CD14-positive monocyte (primary cell): Measurements from ENCODE around the gene ATP5MK. TPM values are rescaled to one million over a fixed set of nuclear protein-coding genes. Genes with fewer than 3 reads are reported as not detected.

Experiments
- DNase-seq, 3 donors: peaks; one replicate each; pipeline ENCODE4 v3.0.0-alpha.2; 2011 to 2022
- H2AFZ ChIP-seq: 2 replicates; pipeline ENCODE4 v1.6.0; 2012; ENCODE audit warnings: mild to moderate bottlenecking, low read depth, low read length, inconsistent platforms; ENCODE audit not compliant: insufficient read depth, poor library complexity, severe bottlenecking
- H3K27ac ChIP-seq, 2 donors: 1 replicate in 1 of 2; 2 replicates in 1 of 2; pipeline ENCODE4 v1.5.1; 2012 to 2013; ENCODE audit warnings: low read length in 2 of 2, control low read depth in 1 of 2, inconsistent platforms in 1 of 2, low read depth in 1 of 2, mild to moderate bottlenecking in 1 of 2
- H3K27me3 ChIP-seq, 2 donors: one replicate each; pipeline versions ENCODE4 v1.6.0 to v1.6.1; 2011 to 2013; ENCODE audit warnings: low read length in 2 of 2; ENCODE audit not compliant: control insufficient read depth in 2 of 2, insufficient read depth in 2 of 2
- H3K36me3 ChIP-seq, 2 donors: replicated peaks in 1 of 2; 1 replicate in 1 of 2; 2 replicates in 1 of 2; pipeline versions ENCODE4 v1.5.1 to v1.6.1; 2012 to 2013; ENCODE audit warnings: low read length in 2 of 2, control low read depth in 1 of 2, inconsistent platforms in 1 of 2, mild to moderate bottlenecking in 1 of 2; ENCODE audit not compliant: insufficient read depth in 2 of 2, control insufficient read depth in 1 of 2
- H3K4me1 ChIP-seq, 2 donors: 1 replicate in 1 of 2; 2 replicates in 1 of 2; pipeline versions ENCODE4 v1.5.1 to v1.6.1; 2012 to 2013; ENCODE audit warnings: low read length in 2 of 2, control low read depth in 1 of 2, inconsistent platforms in 1 of 2, mild to moderate bottlenecking in 1 of 2, moderate library complexity in 1 of 2; ENCODE audit not compliant: insufficient read depth in 2 of 2, control insufficient read depth in 1 of 2
- H3K4me2 ChIP-seq: replicated peaks from 2 replicates; pipeline ENCODE3; 2012; ENCODE audit warnings: low read length, moderate library complexity, mild to moderate bottlenecking; ENCODE audit not compliant: poor library complexity, severe bottlenecking; ENCODE audit errors: extremely low read depth
- H3K4me3 ChIP-seq, 3 experiments: fragments of 200-600 bp in 1 of 3; sonication (generic) in 1 of 3; replicated peaks in 1 of 3; 1 replicate in 2 of 3; 2 replicates in 1 of 3; pipeline ENCODE4 v1.5.1; 2011 to 2013; ENCODE audit warnings: low read length in 3 of 3, mild to moderate bottlenecking in 3 of 3, control low read depth in 2 of 3, low read depth in 2 of 3, inconsistent platforms in 1 of 3, moderate library complexity in 1 of 3
- H3K79me2 ChIP-seq: 2 replicates; pipeline ENCODE4 v1.6.0; 2012; ENCODE audit warnings: mild to moderate bottlenecking, control low read depth, inconsistent platforms, low read length, moderate library complexity; ENCODE audit not compliant: insufficient read depth
- H3K9ac ChIP-seq: 2 replicates; pipeline ENCODE4 v1.6.0; 2017; ENCODE audit warnings: low read length, mild to moderate bottlenecking; ENCODE audit not compliant: insufficient read depth, poor library complexity, severe bottlenecking
- H3K9me3 ChIP-seq, 2 donors: replicated peaks in 1 of 2; 1 replicate in 1 of 2; 2 replicates in 1 of 2; pipeline versions ENCODE4 v1.5.1 to v1.6.1; 2012 to 2013; ENCODE audit warnings: low read length in 2 of 2, control low read depth in 1 of 2; ENCODE audit not compliant: control insufficient read depth in 1 of 2, insufficient read depth in 1 of 2
- H4K20me1 ChIP-seq: 2 replicates; pipeline ENCODE4 v1.6.0; 2012; ENCODE audit warnings: mild to moderate bottlenecking, low read length, control low read depth, moderate library complexity; ENCODE audit not compliant: insufficient read depth
- H3K27ac Mint-ChIP-seq, 7 donors: one replicate each; pipeline ENCODE4 v1.8.0; 2020; ENCODE audit warnings: mild to moderate bottlenecking in 7 of 7, mixed read lengths in 7 of 7, moderate library complexity in 6 of 7, inconsistent platforms in 2 of 7
- H3K27me3 Mint-ChIP-seq, 3 donors: one replicate each; pipeline ENCODE4 v1.8.0; 2021 to 2022; ENCODE audit warnings: low read depth in 3 of 3, mild to moderate bottlenecking in 3 of 3, mixed read lengths in 3 of 3, moderate library complexity in 3 of 3, inconsistent platforms in 1 of 3
- H3K36me3 Mint-ChIP-seq, 2 donors: one replicate each; pipeline ENCODE4 v1.8.0; 2020; ENCODE audit warnings: mixed read lengths in 2 of 2, inconsistent platforms in 1 of 2, mild to moderate bottlenecking in 1 of 2
- H3K4me1 Mint-ChIP-seq: one replicate; pipeline ENCODE4 v1.8.0; 2020; ENCODE audit warnings: mild to moderate bottlenecking, mixed read lengths
- H3K4me3 Mint-ChIP-seq, 2 donors: one replicate each; pipeline ENCODE4 v1.8.0; 2020; ENCODE audit warnings: mild to moderate bottlenecking in 2 of 2, mixed read lengths in 2 of 2, moderate library complexity in 1 of 2
- H3K9me3 Mint-ChIP-seq, 7 donors: one replicate each; pipeline ENCODE4 v1.8.0; 2020 to 2022; ENCODE audit warnings: mixed read lengths in 7 of 7, mild to moderate bottlenecking in 6 of 7, moderate library complexity in 6 of 7, inconsistent platforms in 2 of 7
- CTCF ChIP-seq: fragments of 200-600 bp; IDR thresholded peaks from one replicate; pipeline ENCODE4 v1.8.0; 2022; ENCODE audit warnings: antibody characterized with exemption, mild to moderate bottlenecking
- WGBS: methylation state at CpG from one replicate; pipeline ENCODE4 v1.1.5; 2013; ENCODE audit warnings: missing lambda C conversion rate; ENCODE audit not compliant: insufficient coverage; 5-methylcytosine and 5-hydroxymethylcytosine counted together
- intact Hi-C, 2 donors: fragments of 100-400 bp; cut with micrococcal nuclease; formaldehyde crosslinking; loops; one replicate each; pipeline versions ENCODE4 v1.15.0 to v1.15.1; 2023
- polyA plus RNA-seq, 3 donors: library from polyadenylated mRNA; depleted of rRNA in 1 of 3; unstranded in 2 of 3; stranded (reverse) in 1 of 3; fragments of 300-500 nt in 2 of 3; fragments of >200 nt in 1 of 3; fragmentation: Illumina TruSeq in 2 of 3; gene quantifications; 1 replicate in 2 of 3; 2 replicates in 1 of 3; pipeline ENCODE4 v1.2.3, GENCODE V29; 2012 to 2021

The ATP5MK gene
- polyA plus RNA-seq, 3 donors = 285 to 531 (median 529) TPM

- no peaks in the 10 kb centered on the region for H4K20me1 ChIP-seq
Measured at GRCh38 chr10:103431902-103432301, 35.6 kb upstream of the ATP5MK start.

GRCh38 chr10:103429647-103430046, 33.4 kb upstream of the ATP5MK start:
- H3K4me1 ChIP-seq = peaks cover 9 to 14% of the 10 kb centered on the region in 2 donors
- Mint-ChIP-seq H3K4me3 (no peak overlapping the region), H3K27me3 (no peaks in the 10 kb centered on the region), H3K9me3 (peaks cover 0 to 2% (median 0%) of the 10 kb centered on the region in 7 donors), H3K4me1 (peaks cover 9% of the 10 kb centered on the region), H3K27ac (no peak overlapping the region), H3K36me3 (peaks cover 70 to 95% of the 10 kb centered on the region in 2 donors)
- H3K36me3 ChIP-seq = peaks cover 59 to 95% of the 10 kb centered on the region in 2 donors
- H4K20me1 ChIP-seq = no peaks in the 10 kb centered on the region
- DNase-seq = no peak
- H3K27ac ChIP-seq = no peak overlapping the region
- no peaks in the 10 kb centered on the region for H3K27me3 ChIP-seq
- 85% methylated on average over 4 of the region's 5 CpGs for WGBS
- H3K79me2 ChIP-seq = no peaks in the 10 kb centered on the region
- intact Hi-C loops = no loop called here
- no peaks in the 10 kb centered on the region for H3K9me3 ChIP-seq
- H2AFZ ChIP-seq = no peak overlapping the region
- TF ChIP-seq CTCF = no peak
- no peak overlapping the region for H3K9ac ChIP-seq
- H3K4me2 ChIP-seq = no peak overlapping the region
- no peak overlapping the region for H3K4me3 ChIP-seq

More at GRCh38 chr10:103431902-103432301, 35.6 kb upstream of the ATP5MK start:
- H3K27ac ChIP-seq = no peak overlapping the region
- no peak for TF ChIP-seq CTCF
- intact Hi-C loops = no loop called here
- no peaks in the 10 kb centered on the region for H3K27me3 ChIP-seq
- Mint-ChIP-seq H3K27me3 (no peaks in the 10 kb centered on the region), H3K4me1 (peaks cover 9% of the 10 kb centered on the region), H3K4me3 (no peak overlapping the region), H3K36me3 (peaks cover 68 to 92% of the 10 kb centered on the region in 2 donors), H3K9me3 (no peaks in the 10 kb centered on the region), H3K27ac (no peak overlapping the region)
- no peak overlapping the region for H3K4me2 ChIP-seq
- H2AFZ ChIP-seq = no peak overlapping the region
- WGBS = 98% methylated on average over 8 of the region's 8 CpGs
- peaks cover 59 to 94% of the 10 kb centered on the region in 2 donors for H3K36me3 ChIP-seq
- H3K9ac ChIP-seq = no peak overlapping the region
- peaks cover 9 to 16% of the 10 kb centered on the region in 2 donors for H3K4me1 ChIP-seq
- no peak overlapping the region for H3K4me3 ChIP-seq
- no peaks in the 10 kb centered on the region for H3K79me2 ChIP-seq
- H3K9me3 ChIP-seq = no peaks in the 10 kb centered on the region
- DNase-seq = no peak
